OCI-LY7 (cell line): ENCODE results near the gene BUD13. TPM values are rescaled to one million over a fixed set of nuclear protein-coding genes. Genes with fewer than 3 reads are reported as not detected.

Experiments
- BruUV-seq: library from RNA; stranded (reverse); fragments of 400-500 nt; replicated peaks from 2 replicates; lab custom pipeline; 2021; lab: Mats Ljungman, UMichigan
- CTCF ChIA-PET: fragments of 300-600 bp; sonication (Branson Sonifier 250); formaldehyde crosslinking; loops from one replicate; lab custom pipeline; 2022; ENCODE audit warnings: antibody characterized with exemption; ENCODE audit not compliant: unreplicated experiment; lab: Charles Lee
- POLR2A ChIA-PET: fragments of 300-600 bp; sonication (Branson Sonifier 250); formaldehyde crosslinking; loops from one replicate; lab custom pipeline; 2022; ENCODE audit warnings: antibody characterized with exemption; lab: Charles Lee
- DNase-seq: peaks from one replicate; pipeline ENCODE4 v3.0.0-alpha.2; 2015; ENCODE audit warnings: low spot score
- H2AFZ ChIP-seq: fragments of 200-600 bp; sonication (generic), shearing (Covaris generic); 2 replicates; pipeline ENCODE4 v1.6.1; 2014; ENCODE audit warnings: mild to moderate bottlenecking, antibody characterized with exemption, low read length, moderate library complexity
- H3K27ac ChIP-seq: fragments of 200-600 bp; sonication (generic); 2 replicates; pipeline ENCODE4 v1.5.1; 2014; ENCODE audit warnings: mixed run types, low read depth, mild to moderate bottlenecking, moderate library complexity, low read length, inconsistent platforms; ENCODE audit not compliant: poor library complexity, severe bottlenecking
- H3K36me3 ChIP-seq: fragments of 200-600 bp; sonication (generic); 2 replicates; pipeline ENCODE4 v1.6.1; 2014; ENCODE audit warnings: mild to moderate bottlenecking, antibody characterized with exemption, low read length, moderate library complexity, mixed read lengths; ENCODE audit not compliant: insufficient read depth
- H3K4me1 ChIP-seq: fragments of 200-600 bp; sonication (generic); 2 replicates; pipeline ENCODE4 v1.5.1; 2014; ENCODE audit warnings: mild to moderate bottlenecking, low read length; ENCODE audit not compliant: insufficient read depth, poor library complexity, severe bottlenecking
- H3K4me2 ChIP-seq: fragments of 200-600 bp; sonication (generic); 2 replicates; pipeline ENCODE4 v1.6.1; 2014; ENCODE audit warnings: mild to moderate bottlenecking, low read length
- H3K4me3 ChIP-seq: fragments of 200-600 bp; sonication (generic); 2 replicates; pipeline ENCODE4 v1.5.1; 2014; ENCODE audit warnings: mild to moderate bottlenecking, low read depth, low read length; ENCODE audit not compliant: poor library complexity, severe bottlenecking
- H3K79me2 ChIP-seq: fragments of 200-600 bp; sonication (generic); 2 replicates; pipeline ENCODE4 v1.6.1; 2016; ENCODE audit warnings: low read depth, mild to moderate bottlenecking, low read length, moderate library complexity, mixed read lengths; ENCODE audit not compliant: insufficient read depth
- H3K9me2 ChIP-seq: fragments of 200-600 bp; sonication (generic); 2 replicates; pipeline ENCODE4 v1.6.1; 2016; ENCODE audit warnings: mild to moderate bottlenecking, low read length, mixed read lengths; ENCODE audit not compliant: insufficient read depth
- H3K9me3 ChIP-seq: fragments of 200-600 bp; sonication (generic); 2 replicates; pipeline ENCODE4 v1.6.1; 2014; ENCODE audit warnings: mild to moderate bottlenecking, mixed run types, low read length, mixed read lengths
- H4K20me1 ChIP-seq: fragments of 200-600 bp; sonication (generic); 2 replicates; pipeline ENCODE4 v1.6.1; 2014; ENCODE audit warnings: mild to moderate bottlenecking, antibody characterized with exemption, low read length, moderate library complexity, mixed read lengths; ENCODE audit not compliant: insufficient read depth
- EZH2phosphoT487 ChIP-seq: fragments of 200-600 bp; sonication (generic); IDR thresholded peaks from 2 replicates; pipeline ENCODE4 v1.6.1; 2018; ENCODE audit warnings: low read depth, borderline replicate concordance, mild to moderate bottlenecking, mixed run types, antibody characterized with exemption, low read length, moderate library complexity, mixed read lengths
- intact Hi-C: fragments of 100-400 bp; cut with micrococcal nuclease; formaldehyde crosslinking; loops from one replicate; pipeline ENCODE4 v1.10.0; 2022; ENCODE audit not compliant: unreplicated experiment
- total RNA-seq, 2 experiments: library from RNA; depleted of rRNA in 1 of 2; stranded (reverse); fragments of >200 nt in 1 of 2; shearing (Covaris generic) in 1 of 2; gene quantifications; 2 replicates each; pipeline ENCODE4 v1.2.3, GENCODE V29; 2014 to 2022
- TF ChIP-seq, protein P1 (sequence below): fragments of 200-600 bp; sonication (generic); conservative IDR thresholded peaks from 2 replicates; pipeline ENCODE4 v1.5.1; 2014; ENCODE audit warnings: mild to moderate bottlenecking, antibody characterized with exemption, low read length, moderate library complexity, mixed read lengths

BUD13 gene
- total RNA-seq, 2 experiments from 2014 or later: 28.6 to 30.3 TPM

DNA sequence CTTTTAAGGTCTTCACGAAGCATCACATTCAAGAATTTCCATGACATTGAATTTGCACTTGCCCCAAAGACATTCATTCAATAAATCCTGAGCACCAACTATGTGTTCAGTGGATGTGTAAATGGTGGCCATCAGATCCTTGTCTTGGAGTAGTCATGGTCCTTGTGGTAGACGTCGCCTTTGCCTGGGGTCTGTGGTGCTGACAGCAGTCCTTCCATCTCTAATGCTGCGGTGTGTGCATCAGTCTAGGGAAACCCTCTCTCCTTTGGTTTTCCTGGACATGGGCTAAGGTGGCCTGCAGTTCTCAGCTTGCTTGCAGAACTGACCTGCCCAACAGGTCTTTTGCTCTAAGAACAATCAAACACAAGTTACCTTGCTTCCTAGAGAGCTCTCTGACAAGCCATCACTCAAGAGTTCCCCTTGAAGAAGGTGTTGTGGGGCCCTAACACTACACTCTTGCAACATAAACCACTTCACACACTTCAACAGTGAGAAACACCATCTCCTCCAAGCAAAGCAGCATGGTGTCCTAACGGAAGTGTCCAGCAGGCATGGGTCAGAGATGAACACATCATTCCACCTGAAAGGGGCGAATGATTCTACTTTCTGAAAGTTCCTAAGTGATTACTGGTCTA, 72.1 kb downstream of the BUD13 start:
- TF ChIP-seq, protein P1, sequence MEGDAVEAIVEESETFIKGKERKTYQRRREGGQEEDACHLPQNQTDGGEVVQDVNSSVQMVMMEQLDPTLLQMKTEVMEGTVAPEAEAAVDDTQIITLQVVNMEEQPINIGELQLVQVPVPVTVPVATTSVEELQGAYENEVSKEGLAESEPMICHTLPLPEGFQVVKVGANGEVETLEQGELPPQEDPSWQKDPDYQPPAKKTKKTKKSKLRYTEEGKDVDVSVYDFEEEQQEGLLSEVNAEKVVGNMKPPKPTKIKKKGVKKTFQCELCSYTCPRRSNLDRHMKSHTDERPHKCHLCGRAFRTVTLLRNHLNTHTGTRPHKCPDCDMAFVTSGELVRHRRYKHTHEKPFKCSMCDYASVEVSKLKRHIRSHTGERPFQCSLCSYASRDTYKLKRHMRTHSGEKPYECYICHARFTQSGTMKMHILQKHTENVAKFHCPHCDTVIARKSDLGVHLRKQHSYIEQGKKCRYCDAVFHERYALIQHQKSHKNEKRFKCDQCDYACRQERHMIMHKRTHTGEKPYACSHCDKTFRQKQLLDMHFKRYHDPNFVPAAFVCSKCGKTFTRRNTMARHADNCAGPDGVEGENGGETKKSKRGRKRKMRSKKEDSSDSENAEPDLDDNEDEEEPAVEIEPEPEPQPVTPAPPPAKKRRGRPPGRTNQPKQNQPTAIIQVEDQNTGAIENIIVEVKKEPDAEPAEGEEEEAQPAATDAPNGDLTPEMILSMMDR: no peak
- no peak for TF ChIP-seq EZH2phosphoT487
- Histone ChIP-seq H3K4me2 (no peak overlapping the region), H3K9me3 (no peaks in the 10 kb centered on the region), H2AFZ (no peak overlapping the region), H3K27ac (no peak overlapping the region), H3K79me2 (no peaks in the 10 kb centered on the region), H4K20me1 (no peaks in the 10 kb centered on the region), H3K36me3 (no peaks in the 10 kb centered on the region), H3K4me1 (no peaks in the 10 kb centered on the region), H3K4me3 (no peak overlapping the region), H3K9me2 (no peaks in the 10 kb centered on the region)
- no TSS peak for BruUV-seq
- intact Hi-C loops: no loop called here
- DNase-seq: no peak
- POLR2A ChIA-PET: interaction anchor here (0.6 kb wide), 1 partner anchor 273 kb away, joined by 3 read pairs; no protein-coding TSS in a partner anchor
- CTCF ChIA-PET: no interaction called here

Other genes with a start within 250 kb of the BUD13 start
- 57.4 and 65.0 TPM in 2 replicates for gene ZPR1, start 15.0 kb upstream of the BUD13 start, total RNA-seq (2014; rRNA removed; shearing (Covaris generic))
- 56.4 and 67.5 TPM in 2 replicates for gene ZPR1, start 15.0 kb upstream of the BUD13 start, total RNA-seq (2022)
- not detected in 2 replicates for gene APOA5, start 18.9 kb upstream of the BUD13 start, total RNA-seq (2014; rRNA removed; shearing (Covaris generic))
- not detected in 2 replicates for gene APOA5, start 18.9 kb upstream of the BUD13 start, total RNA-seq (2022)
- gene APOA4, start 50.3 kb upstream of the BUD13 start, total RNA-seq (2014; rRNA removed; shearing (Covaris generic)): not detected in 2 replicates
- gene APOA4, start 50.3 kb upstream of the BUD13 start, total RNA-seq (2022): not detected in 2 replicates
- not detected in 2 replicates for gene APOC3, start 56.9 kb upstream of the BUD13 start, total RNA-seq (2014; rRNA removed; shearing (Covaris generic))
- gene APOC3, start 56.9 kb upstream of the BUD13 start, total RNA-seq (2022): not detected in 2 replicates
- gene APOA1, start 64.6 kb upstream of the BUD13 start, total RNA-seq (2014; rRNA removed; shearing (Covaris generic)): 0.22 TPM in 1 of 2 replicates, not detected in the other
- gene APOA1, start 64.6 kb upstream of the BUD13 start, total RNA-seq (2022): 0.41 TPM in 1 of 2 replicates, not detected in the other